ENCODE data around the gene HORMAD2. TPM values are rescaled to one million over a fixed set of nuclear protein-coding genes. Genes with fewer than 3 reads are reported as not detected.
A peak's percentile ranks its signal among the peaks of the same experiment; 100 is the strongest.

HORMAD2 gene
- total RNA-seq, 6 donors from 2014 or later = 0.80 TPM; not detected in 5

DNA sequence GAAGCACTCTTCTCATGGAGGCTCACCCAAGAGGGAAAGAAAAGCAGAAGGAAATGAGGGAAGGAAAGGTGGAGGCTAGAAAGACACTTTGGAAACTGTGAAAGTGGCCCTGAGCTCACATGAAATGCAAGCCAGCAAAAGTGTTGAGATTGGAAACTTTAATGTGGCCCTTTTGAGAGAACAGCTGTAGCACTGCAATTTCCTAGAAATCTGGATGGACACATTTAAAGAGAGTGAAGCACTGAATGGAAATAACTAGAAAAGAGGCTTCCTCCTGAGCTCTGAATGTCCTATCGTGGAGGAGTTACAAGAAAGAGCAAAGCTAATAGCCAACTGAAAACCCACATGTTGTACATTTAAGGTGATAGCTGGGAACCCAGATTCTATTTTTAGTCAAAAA lies 110.3 kb downstream of the HORMAD2 start:
- Histone ChIP-seq H3K9me3 (no peaks in the 10 kb centered on the region), H3K4me1 (peaks cover 5 to 20% (median 14%) of the 10 kb centered on the region in 4 donors), H3K4me3 (no peak overlapping the region), H3K36me3 (no peaks in the 10 kb centered on the region), H3K27ac (no peak overlapping the region), H3K27me3 (no peaks in the 10 kb centered on the region)
- ATAC-seq (ENCODE audit: low FRiP score in 2 of 2) (no peak), DNase-seq (no peak)
- 74 to 87% methylated on average over 1 of the region's 1 CpG for WGBS, 2 donors
- no peak for TF ChIP-seq POLR2A (IDR thresholded peaks at IDR 0.05)
- TF ChIP-seq, protein P1, sequence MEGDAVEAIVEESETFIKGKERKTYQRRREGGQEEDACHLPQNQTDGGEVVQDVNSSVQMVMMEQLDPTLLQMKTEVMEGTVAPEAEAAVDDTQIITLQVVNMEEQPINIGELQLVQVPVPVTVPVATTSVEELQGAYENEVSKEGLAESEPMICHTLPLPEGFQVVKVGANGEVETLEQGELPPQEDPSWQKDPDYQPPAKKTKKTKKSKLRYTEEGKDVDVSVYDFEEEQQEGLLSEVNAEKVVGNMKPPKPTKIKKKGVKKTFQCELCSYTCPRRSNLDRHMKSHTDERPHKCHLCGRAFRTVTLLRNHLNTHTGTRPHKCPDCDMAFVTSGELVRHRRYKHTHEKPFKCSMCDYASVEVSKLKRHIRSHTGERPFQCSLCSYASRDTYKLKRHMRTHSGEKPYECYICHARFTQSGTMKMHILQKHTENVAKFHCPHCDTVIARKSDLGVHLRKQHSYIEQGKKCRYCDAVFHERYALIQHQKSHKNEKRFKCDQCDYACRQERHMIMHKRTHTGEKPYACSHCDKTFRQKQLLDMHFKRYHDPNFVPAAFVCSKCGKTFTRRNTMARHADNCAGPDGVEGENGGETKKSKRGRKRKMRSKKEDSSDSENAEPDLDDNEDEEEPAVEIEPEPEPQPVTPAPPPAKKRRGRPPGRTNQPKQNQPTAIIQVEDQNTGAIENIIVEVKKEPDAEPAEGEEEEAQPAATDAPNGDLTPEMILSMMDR (IDR thresholded peaks at IDR 0.05) = no peak
- TF ChIP-seq EP300 (IDR thresholded peaks at IDR 0.05) = no peak
- no peak for TF ChIP-seq POLR2AphosphoS5 (IDR thresholded peaks at IDR 0.05)

DNA sequence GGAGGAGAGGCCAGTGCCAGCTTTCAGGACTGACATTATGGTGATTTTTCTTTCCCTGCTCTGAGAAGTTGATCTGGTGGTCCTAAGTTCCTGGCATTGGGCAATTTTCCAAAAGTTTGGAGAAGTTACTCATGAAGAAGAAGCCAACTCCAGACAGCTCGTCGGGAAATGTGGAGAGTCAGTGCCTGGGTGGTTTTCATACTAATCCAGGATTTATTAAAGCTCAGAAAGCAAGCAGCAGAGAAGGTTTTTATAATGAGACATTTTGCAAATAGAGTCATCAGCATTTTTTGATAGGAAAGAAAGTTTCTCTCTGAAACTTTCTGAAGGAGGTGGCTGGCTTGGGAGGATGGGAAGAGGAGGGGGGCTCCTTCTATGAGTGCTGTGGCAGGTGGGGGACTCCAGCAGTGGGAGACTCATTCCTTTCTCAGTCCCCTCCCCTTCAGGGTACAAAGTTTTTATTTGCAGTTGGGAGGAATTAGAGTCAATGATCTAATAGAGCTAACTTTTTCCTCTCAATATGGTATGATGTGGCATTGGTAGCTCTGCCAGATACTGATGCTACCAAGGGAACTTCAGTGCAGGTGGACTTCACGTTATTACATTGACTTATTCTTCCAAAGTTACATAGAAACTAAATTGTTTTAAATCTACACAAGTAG lies 110.9 kb downstream of the HORMAD2 start:
- Histone ChIP-seq H3K27me3 (no peaks in the 10 kb centered on the region), H3K36me3 (no peaks in the 10 kb centered on the region), H3K4me3 (no peak overlapping the region), H3K9me3 (no peaks in the 10 kb centered on the region), H3K27ac (no peak overlapping the region), H3K4me1 (peaks cover 10 to 24% (median 19%) of the 10 kb centered on the region in 4 donors)
- DNase-seq (no peak), ATAC-seq (ENCODE audit: low FRiP score in 2 of 2) (no peak)
- TF ChIP-seq POLR2AphosphoS5 (IDR thresholded peaks at IDR 0.05) (no peak), POLR2A (IDR thresholded peaks at IDR 0.05) (no peak)
- TF ChIP-seq, protein P1 (IDR thresholded peaks at IDR 0.05) = no peak
- WGBS, 2 donors = 81 to 94% methylated on average over 3 of the region's 3 CpGs

DNA sequence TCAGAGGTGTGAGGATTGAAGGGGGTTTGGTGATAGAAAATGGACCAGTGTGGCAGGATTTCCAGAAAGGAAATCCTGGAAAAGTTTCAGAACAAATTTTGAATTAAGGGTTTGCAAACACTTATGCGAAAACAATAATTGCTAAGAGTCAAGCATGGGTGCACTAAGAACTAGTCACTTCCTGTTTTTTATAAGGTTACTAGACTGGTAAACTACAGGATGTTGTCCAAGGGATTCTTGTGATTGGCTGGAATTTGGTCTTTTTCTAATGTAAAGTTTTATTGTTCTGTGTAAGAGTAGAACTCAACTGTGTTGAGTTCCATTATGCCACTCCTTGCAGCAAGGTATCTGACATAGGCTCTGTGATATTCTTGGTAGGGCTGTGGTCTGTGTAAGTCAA lies 112.2 kb downstream of the HORMAD2 start:
- DNase-seq (no peak), ATAC-seq (ENCODE audit: low FRiP score in 2 of 2) (no peak)
- peaks cover 21 to 33% (median 28%) of the 10 kb centered on the region in 4 donors for H3K4me1 ChIP-seq
- 22 to 89% methylated on average over 1 of the region's 1 CpG for WGBS, 2 donors
- TF ChIP-seq POLR2A (IDR thresholded peaks at IDR 0.05) (no peak), EP300 (IDR thresholded peaks at IDR 0.05) (no peak), POLR2AphosphoS5 (IDR thresholded peaks at IDR 0.05) (no peak)
- TF ChIP-seq, protein P1 (IDR thresholded peaks at IDR 0.05) = no peak
- H3K36me3 ChIP-seq = no peaks in the 10 kb centered on the region
- no peaks in the 10 kb centered on the region for H3K27me3 ChIP-seq
- H3K4me3 ChIP-seq = no peak overlapping the region
- H3K27ac ChIP-seq = no peak overlapping the region
- no peaks in the 10 kb centered on the region for H3K9me3 ChIP-seq

GRCh38 chr22:30193031-30193775 lies 112.9 kb downstream of the HORMAD2 start:
- no peak for ATAC-seq (ENCODE audit: low FRiP score in 2 of 2)
- H3K9me3 ChIP-seq = no peaks in the 10 kb centered on the region
- H3K36me3 ChIP-seq = no peaks in the 10 kb centered on the region
- TF ChIP-seq, protein P1 (IDR thresholded peaks at IDR 0.05) = no peak
- TF ChIP-seq POLR2AphosphoS5 (IDR thresholded peaks at IDR 0.05) (no peak), EP300 (IDR thresholded peaks at IDR 0.05) (no peak), POLR2A (IDR thresholded peaks at IDR 0.05) (no peak)
- DNase-seq = no peak
- peak overlapping the region; percentile 14 to 28 (median 23) for H3K27ac ChIP-seq
- H3K4me1 ChIP-seq = peaks cover 21 to 33% (median 27%) of the 10 kb centered on the region in 4 donors
- no peak overlapping the region for H3K4me3 ChIP-seq
- 75 to 88% methylated on average over 3 of the region's 3 CpGs for WGBS, 2 donors
- H3K27me3 ChIP-seq = no peaks in the 10 kb centered on the region
